ENCODE results near the gene SCO2. TPM values are rescaled to one million over a fixed set of nuclear protein-coding genes. Genes with fewer than 3 reads are reported as not detected.

The SCO2 gene
- total RNA-seq, 2 donors from 2014 or later: 0.94 TPM; not detected in 1

DNA sequence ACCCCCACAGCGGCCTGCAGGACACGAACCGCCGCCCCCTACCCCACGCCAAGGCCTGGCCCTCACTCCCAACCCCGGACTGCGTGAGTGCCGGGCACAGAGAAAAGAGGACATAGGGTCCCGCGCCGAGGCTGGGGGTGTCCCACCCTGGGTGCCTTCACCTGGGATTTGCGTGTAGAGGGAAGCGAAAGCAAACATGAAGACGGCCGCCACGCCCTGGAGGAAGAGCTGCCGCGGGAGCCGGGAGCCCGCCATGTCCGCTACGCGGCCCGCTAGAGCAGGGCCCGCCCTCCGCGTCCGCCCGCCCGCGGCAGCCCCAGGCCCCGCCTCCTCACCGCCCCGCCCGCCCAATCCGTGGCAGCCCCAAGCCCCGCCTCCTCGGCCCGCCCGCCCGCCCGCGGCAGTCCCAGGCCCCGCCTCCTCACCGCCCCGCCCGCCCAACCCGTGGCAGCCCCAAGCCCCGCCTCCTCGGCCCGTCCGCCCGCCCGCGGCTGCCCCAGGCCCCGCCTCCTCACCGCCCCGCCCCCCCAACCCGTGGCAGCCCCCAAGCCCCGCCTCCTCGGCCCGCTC lies 17.9 kb downstream of the SCO2 start, which contains the start of gene LMF2:
LMF2 (minus strand) TSS at position 282 of the 570 bp plus-strand sequence; CDS start at position 255, 27 bp downstream.
- Histone ChIP-seq H3K4me1 (peaks cover 0 to 33% of the 10 kb centered on the region in 2 donors), H3K4me3 (peak within 1 kb of the TSS; percentile 88 to 91), H3K27me3 (no peaks in the 10 kb centered on the region), H3K27ac (peak within 1 kb of the TSS; percentile 89 to 91), H3K9me3 (no peaks in the 10 kb centered on the region), H3K36me3 (peaks cover 30% of the 10 kb centered on the region)
- TF ChIP-seq, protein P1, sequence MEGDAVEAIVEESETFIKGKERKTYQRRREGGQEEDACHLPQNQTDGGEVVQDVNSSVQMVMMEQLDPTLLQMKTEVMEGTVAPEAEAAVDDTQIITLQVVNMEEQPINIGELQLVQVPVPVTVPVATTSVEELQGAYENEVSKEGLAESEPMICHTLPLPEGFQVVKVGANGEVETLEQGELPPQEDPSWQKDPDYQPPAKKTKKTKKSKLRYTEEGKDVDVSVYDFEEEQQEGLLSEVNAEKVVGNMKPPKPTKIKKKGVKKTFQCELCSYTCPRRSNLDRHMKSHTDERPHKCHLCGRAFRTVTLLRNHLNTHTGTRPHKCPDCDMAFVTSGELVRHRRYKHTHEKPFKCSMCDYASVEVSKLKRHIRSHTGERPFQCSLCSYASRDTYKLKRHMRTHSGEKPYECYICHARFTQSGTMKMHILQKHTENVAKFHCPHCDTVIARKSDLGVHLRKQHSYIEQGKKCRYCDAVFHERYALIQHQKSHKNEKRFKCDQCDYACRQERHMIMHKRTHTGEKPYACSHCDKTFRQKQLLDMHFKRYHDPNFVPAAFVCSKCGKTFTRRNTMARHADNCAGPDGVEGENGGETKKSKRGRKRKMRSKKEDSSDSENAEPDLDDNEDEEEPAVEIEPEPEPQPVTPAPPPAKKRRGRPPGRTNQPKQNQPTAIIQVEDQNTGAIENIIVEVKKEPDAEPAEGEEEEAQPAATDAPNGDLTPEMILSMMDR (IDR thresholded peaks at IDR 0.05): no peak
- DNase-seq (ENCODE audit: low spot score): peak; percentile 87

DNA sequence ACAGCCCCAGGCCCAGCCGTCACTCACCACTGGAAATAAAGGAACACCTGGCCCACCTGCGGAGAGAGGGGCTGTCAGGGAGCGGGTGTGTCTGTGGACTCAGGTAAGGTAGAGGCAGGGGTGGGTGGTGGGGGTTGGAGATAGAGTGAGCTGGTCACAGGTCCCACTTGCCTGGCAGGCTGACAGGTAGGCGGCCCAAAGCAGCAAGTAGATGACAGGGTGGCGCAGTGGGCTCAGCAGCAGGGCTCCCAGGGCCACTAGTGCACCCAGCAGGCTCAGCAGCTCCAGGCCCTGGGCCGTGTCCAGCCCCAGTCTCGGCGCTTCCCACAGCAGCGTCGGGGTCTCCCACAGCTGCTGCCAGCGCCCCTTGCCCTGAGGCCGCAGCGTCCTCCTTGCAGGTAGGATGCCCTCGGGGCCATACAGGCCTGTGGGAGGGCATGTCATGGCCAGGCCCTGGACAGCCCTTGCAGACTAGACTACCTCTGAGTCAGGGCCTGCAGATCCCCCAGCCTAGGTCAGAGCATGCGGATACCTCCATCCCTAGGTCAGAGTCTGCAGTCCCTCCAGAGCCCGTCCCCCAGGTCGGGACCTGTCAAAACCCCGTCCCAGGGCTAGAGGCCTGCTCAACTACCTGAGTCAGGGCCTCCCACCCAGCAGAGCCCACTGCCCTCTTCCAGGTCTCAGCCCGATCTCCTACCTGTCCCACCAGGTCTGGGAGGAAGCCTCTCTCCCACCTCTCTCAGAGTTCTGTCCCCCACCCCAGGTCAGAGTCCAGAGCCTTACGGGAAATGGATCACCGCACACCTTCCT lies 18.6 kb downstream of the SCO2 start:
- DNase-seq (ENCODE audit: low spot score): no peak
- H3K27ac ChIP-seq: peak overlapping the region; percentile 87 to 89
- no peaks in the 10 kb centered on the region for H3K27me3 ChIP-seq
- peaks cover 0 to 33% of the 10 kb centered on the region in 2 donors for H3K4me1 ChIP-seq
- TF ChIP-seq, protein P1 (IDR thresholded peaks at IDR 0.05): no peak
- peak overlapping the region; percentile 85 to 91 for H3K4me3 ChIP-seq
- H3K36me3 ChIP-seq: peaks cover 32% of the 10 kb centered on the region
- H3K9me3 ChIP-seq: no peaks in the 10 kb centered on the region

GRCh38 chr22:50505776-50506610 lies 19.4 kb downstream of the SCO2 start:
- TF ChIP-seq, protein P1 (IDR thresholded peaks at IDR 0.05): no peak
- Histone ChIP-seq H3K4me3 (peak overlapping the region in 1 of 2 donors; percentile 85), H3K27ac (peak overlapping the region in 1 of 2 donors; percentile 87), H3K27me3 (no peaks in the 10 kb centered on the region), H3K4me1 (peaks cover 0 to 33% of the 10 kb centered on the region in 2 donors), H3K36me3 (peaks cover 32% of the 10 kb centered on the region), H3K9me3 (no peaks in the 10 kb centered on the region)
- no peak for DNase-seq (ENCODE audit: low spot score)

DNA sequence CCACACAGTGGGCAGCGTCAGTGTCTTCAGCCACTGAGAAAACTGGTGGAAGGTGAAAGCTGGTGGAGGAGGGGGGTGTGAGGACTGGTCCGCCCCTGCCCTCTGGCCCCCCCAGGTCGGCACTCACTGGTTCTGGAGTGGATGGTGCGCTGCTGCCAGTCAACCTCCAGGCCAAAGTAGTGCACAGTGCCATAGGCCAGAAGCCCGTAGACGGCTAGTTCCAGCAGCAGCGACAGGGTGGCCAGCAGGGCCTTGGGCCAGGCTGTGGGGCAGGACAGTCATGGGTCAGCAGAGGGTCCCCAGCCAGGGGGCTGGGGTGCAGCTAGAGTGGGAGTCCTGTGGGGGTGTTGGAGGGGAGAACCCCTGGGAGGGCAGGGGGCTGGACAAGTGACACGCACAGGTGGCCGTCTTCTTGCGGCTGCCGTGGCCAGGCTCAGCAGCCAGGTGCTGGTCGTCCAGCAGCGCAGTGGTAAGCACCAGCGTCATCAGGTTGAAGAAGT lies 20.1 kb downstream of the SCO2 start:
- Histone ChIP-seq H3K36me3 (peaks cover 32% of the 10 kb centered on the region), H3K4me3 (no peak overlapping the region), H3K9me3 (no peaks in the 10 kb centered on the region), H3K4me1 (peaks cover 0 to 33% of the 10 kb centered on the region in 2 donors), H3K27me3 (no peaks in the 10 kb centered on the region), H3K27ac (no peak overlapping the region)
- TF ChIP-seq, protein P1 (IDR thresholded peaks at IDR 0.05): no peak
- DNase-seq (ENCODE audit: low spot score): no peak

DNA sequence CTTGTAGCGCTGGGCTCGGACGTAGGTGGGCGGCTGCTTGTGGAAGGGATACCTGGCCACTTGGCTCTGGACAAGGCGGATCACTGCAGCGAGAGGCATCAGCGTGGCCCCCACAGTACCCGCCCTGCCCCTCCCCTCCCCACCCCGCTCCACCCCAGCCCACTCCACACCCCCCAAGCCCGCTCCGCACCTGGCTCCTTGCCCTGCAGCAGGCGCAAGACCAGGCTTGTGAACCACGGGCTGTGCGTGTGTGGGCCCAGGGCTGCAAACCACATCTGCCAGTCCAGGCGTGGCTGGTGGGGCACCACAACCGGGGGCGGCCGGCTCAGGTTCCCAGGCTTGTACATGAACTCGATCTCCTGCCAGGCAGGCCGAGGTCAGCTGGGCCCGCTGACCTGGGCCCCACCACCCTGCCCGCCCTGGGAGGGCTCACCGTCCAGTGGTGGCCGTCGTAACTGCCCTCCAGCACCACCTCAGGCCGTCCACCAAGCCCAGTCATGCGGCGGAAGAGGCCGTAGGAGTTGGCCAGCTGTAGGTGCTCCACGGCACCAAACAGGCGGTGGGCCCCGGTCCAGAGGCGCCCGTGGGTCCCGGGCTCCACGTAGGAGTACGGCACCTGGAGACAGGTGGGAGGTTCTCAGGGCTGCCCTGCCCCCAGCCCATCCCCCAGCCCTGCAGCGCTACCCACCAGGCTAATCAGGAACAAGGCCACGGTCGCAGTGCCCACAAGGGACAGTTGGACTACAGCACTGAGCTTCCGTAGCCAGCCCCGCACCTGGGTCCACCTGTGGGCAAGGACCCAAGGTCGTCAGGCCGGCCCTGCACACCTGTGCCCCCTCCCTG lies 20.8 kb downstream of the SCO2 start:
- Histone ChIP-seq H3K9me3 (no peaks in the 10 kb centered on the region), H3K36me3 (peaks cover 32% of the 10 kb centered on the region), H3K4me1 (peaks cover 0 to 33% of the 10 kb centered on the region in 2 donors)

More for the DNA sequence above, 20.8 kb downstream of the SCO2 start:
- TF ChIP-seq, protein P1 (IDR thresholded peaks at IDR 0.05): no peak
- Histone ChIP-seq H3K27me3 (no peaks in the 10 kb centered on the region), H3K4me3 (no peak overlapping the region), H3K27ac (no peak overlapping the region)
- no peak for DNase-seq (ENCODE audit: low spot score)
